HepG2 (cell line): ENCODE data around the gene ESPN. TPM values are rescaled to one million over a fixed set of nuclear protein-coding genes. Genes with fewer than 3 reads are reported as not detected.

Source experiments
- GATA4 ChIP-seq: sonication (generic); IDR thresholded peaks from 2 replicates; pipeline ENCODE4 v1.6.1; 2016; ENCODE audit warnings: antibody characterized with exemption, low read depth, borderline replicate concordance
- HOMEZ ChIP-seq: IDR thresholded peaks from 2 replicates; pipeline ENCODE4 v1.6.1; 2016; ENCODE audit warnings: low read depth
- IRF9 ChIP-seq: sonication (generic); formaldehyde crosslinking; IDR thresholded peaks from 2 replicates; pipeline ENCODE4 v1.8.0; 2022; ENCODE audit warnings: missing genetic modification reagents, mild to moderate bottlenecking, borderline replicate concordance
- MBD4 ChIP-seq: IDR thresholded peaks from 2 replicates; pipeline ENCODE4 v1.6.1; 2012; ENCODE audit warnings: low read length, inconsistent platforms, borderline replicate concordance
- YEATS4 ChIP-seq: sonication (generic); formaldehyde crosslinking; IDR thresholded peaks from 2 replicates; pipeline ENCODE4 v1.4.0; 2020; ENCODE audit warnings: missing genetic modification reagents, borderline replicate concordance
- ZNF629 ChIP-seq: sonication (generic); formaldehyde crosslinking; conservative IDR thresholded peaks from 2 replicates; pipeline ENCODE4 v1.5.0; 2020; ENCODE audit warnings: missing genetic modification reagents
- ZNF678 ChIP-seq: sonication (generic); formaldehyde crosslinking; IDR thresholded peaks from 2 replicates; pipeline ENCODE4 v1.4.0; 2020; ENCODE audit warnings: mild to moderate bottlenecking, missing genetic modification reagents
- ZNF792 ChIP-seq: IDR thresholded peaks from 2 replicates; pipeline ENCODE4 v1.6.1; 2016
- ZSCAN9 ChIP-seq: IDR thresholded peaks from 2 replicates; pipeline ENCODE4 v1.6.1; 2016; ENCODE audit warnings: borderline replicate concordance
- polyA plus RNA-seq, 8 experiments: library from polyadenylated mRNA; depleted of rRNA in 3 of 8; stranded (reverse) in 7 of 8; unstranded in 1 of 8; fragments of >200 nt; fragmentation: Illumina TruSeq in 4 of 8; extraction: Trizol in 4 of 8; gene quantifications; 2 replicates each; pipeline versions ENCODE4 v1.2.1 to v1.2.3, GENCODE V29; 2011 to 2016; ENCODE audit warnings: low read depth in 4 of 8, missing spikeins in 1 of 8, mixed read lengths in 1 of 8; ENCODE audit not compliant: insufficient read depth in 1 of 8
- total RNA-seq, 5 experiments: library from RNA; depleted of rRNA; stranded (reverse); fragments of >200 nt; fragmentation: Illumina TruSeq; extraction: Trizol; gene quantifications; 2 replicates each; pipeline ENCODE4 v1.2.3, GENCODE V29; 2016; ENCODE audit warnings: low read depth in 1 of 5
- TF ChIP-seq, protein P1 (sequence below): sonication (generic); formaldehyde crosslinking; IDR thresholded peaks from 2 replicates; pipeline ENCODE4 v1.9.0; 2021; ENCODE audit warnings: missing genetic modification reagents, mild to moderate bottlenecking, borderline replicate concordance
- TF ChIP-seq, protein P2 (sequence below): sonication (generic); formaldehyde crosslinking; IDR thresholded peaks from 2 replicates; pipeline ENCODE4 v1.9.0; 2021; ENCODE audit warnings: missing genetic modification reagents, borderline replicate concordance
- TF ChIP-seq, protein P3 (sequence below): sonication (generic); formaldehyde crosslinking; IDR thresholded peaks from 2 replicates; pipeline ENCODE4 v1.4.0; 2020; ENCODE audit warnings: mild to moderate bottlenecking, missing genetic modification reagents, borderline replicate concordance
- TF ChIP-seq, protein P4 (sequence below): sonication (generic); formaldehyde crosslinking; conservative IDR thresholded peaks from 2 replicates; pipeline ENCODE4 v1.4.0; 2020; ENCODE audit warnings: missing genetic modification reagents
- TF ChIP-seq, protein P5 (sequence below): sonication (generic); formaldehyde crosslinking; IDR thresholded peaks from 2 replicates; pipeline ENCODE4 v1.4.0; 2020; ENCODE audit warnings: missing genetic modification reagents; ENCODE audit errors: not compliant biosample characterization

ESPN gene
- total and polyA plus RNA-seq, 2 of the 13 experiments (the other 11 are each of a cell fraction or from before 2014, with no cell fraction given), result 48.6 to 54.2 TPM

DNA sequence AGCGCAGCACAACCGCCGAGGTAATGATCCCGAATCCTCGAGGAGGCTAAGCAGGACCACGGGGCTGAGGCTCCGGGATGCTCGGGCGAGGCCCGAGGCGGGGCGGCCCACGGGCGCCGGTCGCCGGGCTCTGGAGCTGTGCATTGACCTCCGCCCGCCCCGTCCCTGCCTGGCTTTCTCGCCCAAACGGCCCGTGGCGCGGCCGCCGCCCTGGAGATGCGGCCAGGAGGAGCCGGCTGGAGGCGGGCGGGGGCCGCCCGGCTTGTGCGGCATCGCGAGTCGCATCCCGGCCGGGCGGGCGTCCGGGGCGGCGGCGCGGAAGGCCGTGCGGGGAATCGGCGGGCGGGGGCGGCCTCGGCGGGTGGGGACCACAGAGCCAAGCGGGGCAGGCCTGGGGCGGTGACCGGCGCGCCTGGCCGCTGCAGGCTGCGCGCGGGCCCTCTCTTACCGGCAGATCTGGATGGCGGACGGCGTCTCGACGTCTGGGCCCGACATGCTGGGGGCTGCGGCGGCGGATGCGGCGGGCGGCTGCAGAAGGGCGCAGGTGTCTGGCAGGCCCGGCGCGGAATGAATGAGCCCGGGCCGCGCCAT is 31.7 kb upstream of the ESPN start (continued):
- TF ChIP-seq, protein P1, sequence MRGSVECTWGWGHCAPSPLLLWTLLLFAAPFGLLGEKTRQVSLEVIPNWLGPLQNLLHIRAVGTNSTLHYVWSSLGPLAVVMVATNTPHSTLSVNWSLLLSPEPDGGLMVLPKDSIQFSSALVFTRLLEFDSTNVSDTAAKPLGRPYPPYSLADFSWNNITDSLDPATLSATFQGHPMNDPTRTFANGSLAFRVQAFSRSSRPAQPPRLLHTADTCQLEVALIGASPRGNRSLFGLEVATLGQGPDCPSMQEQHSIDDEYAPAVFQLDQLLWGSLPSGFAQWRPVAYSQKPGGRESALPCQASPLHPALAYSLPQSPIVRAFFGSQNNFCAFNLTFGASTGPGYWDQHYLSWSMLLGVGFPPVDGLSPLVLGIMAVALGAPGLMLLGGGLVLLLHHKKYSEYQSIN (CRISPR knock-in tag), result no peak
- TF ChIP-seq GATA4 (0 out of 2 replicates have a peak, but pooled peaks have one; percentile 11), IRF9 (CRISPR knock-in tag) (no peak), HOMEZ (CRISPR knock-in tag) (no peak), ZNF678 (CRISPR knock-in tag) (0 out of 2 replicates have a peak, but pooled peaks have one; percentile 1), MBD4 (no peak), ZNF792 (CRISPR knock-in tag) (no peak), YEATS4 (CRISPR knock-in tag) (0 out of 2 replicates have a peak, but pooled peaks have one; percentile 7), ZSCAN9 (CRISPR knock-in tag) (no peak), ZNF629 (no peak)
- TF ChIP-seq, protein P2, sequence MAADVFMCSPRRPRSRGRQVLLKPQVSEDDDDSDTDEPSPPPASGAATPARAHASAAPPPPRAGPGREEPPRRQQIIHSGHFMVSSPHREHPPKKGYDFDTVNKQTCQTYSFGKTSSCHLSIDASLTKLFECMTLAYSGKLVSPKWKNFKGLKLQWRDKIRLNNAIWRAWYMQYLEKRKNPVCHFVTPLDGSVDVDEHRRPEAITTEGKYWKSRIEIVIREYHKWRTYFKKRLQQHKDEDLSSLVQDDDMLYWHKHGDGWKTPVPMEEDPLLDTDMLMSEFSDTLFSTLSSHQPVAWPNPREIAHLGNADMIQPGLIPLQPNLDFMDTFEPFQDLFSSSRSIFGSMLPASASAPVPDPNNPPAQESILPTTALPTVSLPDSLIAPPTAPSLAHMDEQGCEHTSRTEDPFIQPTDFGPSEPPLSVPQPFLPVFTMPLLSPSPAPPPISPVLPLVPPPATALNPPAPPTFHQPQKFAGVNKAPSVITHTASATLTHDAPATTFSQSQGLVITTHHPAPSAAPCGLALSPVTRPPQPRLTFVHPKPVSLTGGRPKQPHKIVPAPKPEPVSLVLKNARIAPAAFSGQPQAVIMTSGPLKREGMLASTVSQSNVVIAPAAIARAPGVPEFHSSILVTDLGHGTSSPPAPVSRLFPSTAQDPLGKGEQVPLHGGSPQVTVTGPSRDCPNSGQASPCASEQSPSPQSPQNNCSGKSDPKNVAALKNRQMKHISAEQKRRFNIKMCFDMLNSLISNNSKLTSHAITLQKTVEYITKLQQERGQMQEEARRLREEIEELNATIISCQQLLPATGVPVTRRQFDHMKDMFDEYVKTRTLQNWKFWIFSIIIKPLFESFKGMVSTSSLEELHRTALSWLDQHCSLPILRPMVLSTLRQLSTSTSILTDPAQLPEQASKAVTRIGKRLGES, result no peak
- TF ChIP-seq, protein P3, sequence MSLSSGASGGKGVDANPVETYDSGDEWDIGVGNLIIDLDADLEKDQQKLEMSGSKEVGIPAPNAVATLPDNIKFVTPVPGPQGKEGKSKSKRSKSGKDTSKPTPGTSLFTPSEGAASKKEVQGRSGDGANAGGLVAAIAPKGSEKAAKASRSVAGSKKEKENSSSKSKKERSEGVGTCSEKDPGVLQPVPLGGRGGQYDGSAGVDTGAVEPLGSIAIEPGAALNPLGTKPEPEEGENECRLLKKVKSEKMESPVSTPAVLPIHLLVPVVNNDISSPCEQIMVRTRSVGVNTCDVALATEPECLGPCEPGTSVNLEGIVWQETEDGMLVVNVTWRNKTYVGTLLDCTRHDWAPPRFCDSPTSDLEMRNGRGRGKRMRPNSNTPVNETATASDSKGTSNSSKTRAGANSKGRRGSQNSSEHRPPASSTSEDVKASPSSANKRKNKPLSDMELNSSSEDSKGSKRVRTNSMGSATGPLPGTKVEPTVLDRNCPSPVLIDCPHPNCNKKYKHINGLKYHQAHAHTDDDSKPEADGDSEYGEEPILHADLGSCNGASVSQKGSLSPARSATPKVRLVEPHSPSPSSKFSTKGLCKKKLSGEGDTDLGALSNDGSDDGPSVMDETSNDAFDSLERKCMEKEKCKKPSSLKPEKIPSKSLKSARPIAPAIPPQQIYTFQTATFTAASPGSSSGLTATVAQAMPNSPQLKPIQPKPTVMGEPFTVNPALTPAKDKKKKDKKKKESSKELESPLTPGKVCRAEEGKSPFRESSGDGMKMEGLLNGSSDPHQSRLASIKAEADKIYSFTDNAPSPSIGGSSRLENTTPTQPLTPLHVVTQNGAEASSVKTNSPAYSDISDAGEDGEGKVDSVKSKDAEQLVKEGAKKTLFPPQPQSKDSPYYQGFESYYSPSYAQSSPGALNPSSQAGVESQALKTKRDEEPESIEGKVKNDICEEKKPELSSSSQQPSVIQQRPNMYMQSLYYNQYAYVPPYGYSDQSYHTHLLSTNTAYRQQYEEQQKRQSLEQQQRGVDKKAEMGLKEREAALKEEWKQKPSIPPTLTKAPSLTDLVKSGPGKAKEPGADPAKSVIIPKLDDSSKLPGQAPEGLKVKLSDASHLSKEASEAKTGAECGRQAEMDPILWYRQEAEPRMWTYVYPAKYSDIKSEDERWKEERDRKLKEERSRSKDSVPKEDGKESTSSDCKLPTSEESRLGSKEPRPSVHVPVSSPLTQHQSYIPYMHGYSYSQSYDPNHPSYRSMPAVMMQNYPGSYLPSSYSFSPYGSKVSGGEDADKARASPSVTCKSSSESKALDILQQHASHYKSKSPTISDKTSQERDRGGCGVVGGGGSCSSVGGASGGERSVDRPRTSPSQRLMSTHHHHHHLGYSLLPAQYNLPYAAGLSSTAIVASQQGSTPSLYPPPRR (CRISPR knock-in tag), result no peak
- TF ChIP-seq, protein P4, sequence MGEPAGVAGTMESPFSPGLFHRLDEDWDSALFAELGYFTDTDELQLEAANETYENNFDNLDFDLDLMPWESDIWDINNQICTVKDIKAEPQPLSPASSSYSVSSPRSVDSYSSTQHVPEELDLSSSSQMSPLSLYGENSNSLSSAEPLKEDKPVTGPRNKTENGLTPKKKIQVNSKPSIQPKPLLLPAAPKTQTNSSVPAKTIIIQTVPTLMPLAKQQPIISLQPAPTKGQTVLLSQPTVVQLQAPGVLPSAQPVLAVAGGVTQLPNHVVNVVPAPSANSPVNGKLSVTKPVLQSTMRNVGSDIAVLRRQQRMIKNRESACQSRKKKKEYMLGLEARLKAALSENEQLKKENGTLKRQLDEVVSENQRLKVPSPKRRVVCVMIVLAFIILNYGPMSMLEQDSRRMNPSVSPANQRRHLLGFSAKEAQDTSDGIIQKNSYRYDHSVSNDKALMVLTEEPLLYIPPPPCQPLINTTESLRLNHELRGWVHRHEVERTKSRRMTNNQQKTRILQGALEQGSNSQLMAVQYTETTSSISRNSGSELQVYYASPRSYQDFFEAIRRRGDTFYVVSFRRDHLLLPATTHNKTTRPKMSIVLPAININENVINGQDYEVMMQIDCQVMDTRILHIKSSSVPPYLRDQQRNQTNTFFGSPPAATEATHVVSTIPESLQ (CRISPR knock-in tag), result no peak
- TF ChIP-seq, protein P5, sequence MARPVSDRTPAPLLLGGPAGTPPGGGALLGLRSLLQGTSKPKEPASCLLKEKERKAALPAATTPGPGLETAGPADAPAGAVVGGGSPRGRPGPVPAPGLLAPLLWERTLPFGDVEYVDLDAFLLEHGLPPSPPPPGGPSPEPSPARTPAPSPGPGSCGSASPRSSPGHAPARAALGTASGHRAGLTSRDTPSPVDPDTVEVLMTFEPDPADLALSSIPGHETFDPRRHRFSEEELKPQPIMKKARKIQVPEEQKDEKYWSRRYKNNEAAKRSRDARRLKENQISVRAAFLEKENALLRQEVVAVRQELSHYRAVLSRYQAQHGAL (CRISPR knock-in tag), result no peak
